Hepatocyte (in vitro differentiated cells): ENCODE measurements around the gene SNX14. TPM values are rescaled to one million over a fixed set of nuclear protein-coding genes. Genes with fewer than 3 reads are reported as not detected.

Source experiments
- DNase-seq: peaks from one replicate; pipeline ENCODE4 v3.0.0-alpha.2; 2016; ENCODE audit warnings: low spot score
- H2AFZ ChIP-seq: fragments of 200-600 bp; sonication (generic); 2 replicates; pipeline ENCODE4 v1.6.0; 2016; ENCODE audit warnings: antibody characterized with exemption, mild to moderate bottlenecking
- H3K27ac ChIP-seq: fragments of 200-600 bp; sonication (generic); 2 replicates; pipeline ENCODE4 v1.5.1; 2016; ENCODE audit warnings: mild to moderate bottlenecking
- H3K27me3 ChIP-seq: fragments of 200-600 bp; sonication (generic); 2 replicates; pipeline ENCODE4 v1.6.1; 2016
- H3K36me3 ChIP-seq: fragments of 200-600 bp; sonication (generic); replicated peaks from 2 replicates; pipeline ENCODE4 v1.5.1; 2016; ENCODE audit warnings: low read depth; ENCODE audit not compliant: insufficient read depth
- H3K4me1 ChIP-seq: fragments of 200-600 bp; sonication (generic); 2 replicates; pipeline ENCODE4 v1.5.1; 2016; ENCODE audit warnings: mild to moderate bottlenecking, moderate library complexity; ENCODE audit not compliant: insufficient read depth
- H3K4me2 ChIP-seq: fragments of 200-600 bp; sonication (generic); 2 replicates; pipeline ENCODE4 v1.6.0; 2016
- H3K4me3 ChIP-seq: fragments of 200-600 bp; sonication (generic); 2 replicates; pipeline ENCODE4 v1.5.1; 2016; ENCODE audit warnings: mild to moderate bottlenecking
- H3K79me2 ChIP-seq: fragments of 200-600 bp; sonication (generic); 2 replicates; pipeline ENCODE4 v1.6.0; 2017; ENCODE audit warnings: mild to moderate bottlenecking
- H3K9me2 ChIP-seq: fragments of 200-600 bp; sonication (generic); replicated peaks from 2 replicates; pipeline ENCODE4 v1.6.0; 2017; ENCODE audit warnings: mild to moderate bottlenecking; ENCODE audit not compliant: insufficient read depth
- H3K9me3 ChIP-seq: fragments of 200-600 bp; sonication (generic); 2 replicates; pipeline ENCODE4 v1.5.1; 2016; ENCODE audit warnings: low read depth, mild to moderate bottlenecking
- H4K20me1 ChIP-seq: fragments of 200-600 bp; sonication (generic); 2 replicates; pipeline ENCODE4 v1.6.0; 2016; ENCODE audit warnings: mild to moderate bottlenecking; ENCODE audit not compliant: insufficient read depth, poor library complexity, severe bottlenecking
- EZH2 ChIP-seq: fragments of 200-600 bp; sonication (generic); IDR thresholded peaks from 2 replicates; pipeline ENCODE4 v1.6.1; 2016; ENCODE audit warnings: antibody characterized with exemption, mild to moderate bottlenecking, borderline replicate concordance
- EZH2phosphoT487 ChIP-seq: fragments of 200-600 bp; sonication (generic); IDR thresholded peaks from one replicate; pipeline ENCODE4 v1.6.1; 2018; ENCODE audit warnings: antibody characterized with exemption, mild to moderate bottlenecking, low read depth, moderate library complexity; ENCODE audit not compliant: unreplicated experiment, severe bottlenecking
- WGBS: methylation state at CpG from one replicate; pipeline ENCODE4 v1.1.6; 2016; ENCODE audit warnings: low lambda C conversion rate; ENCODE audit errors: missing lambda C conversion rate; 5-methylcytosine and 5-hydroxymethylcytosine counted together
- polyA plus RNA-seq: library from polyadenylated mRNA; unstranded; fragments of >200 nt; fragmentation: Nextera tagmentation; extraction: Ambion mirVana; gene quantifications from 2 replicates; pipeline ENCODE4 v1.2.1, GENCODE V29; 2016
- total RNA-seq: library from RNA; depleted of rRNA; stranded (reverse); fragments of >200 nt; gene quantifications from 2 replicates; pipeline ENCODE4 v1.2.3, GENCODE V29; 2014
- TF ChIP-seq, protein P1 (sequence below): fragments of 200-600 bp; sonication (generic); IDR thresholded peaks from 2 replicates; pipeline ENCODE4 v1.5.1; 2016; ENCODE audit warnings: antibody characterized with exemption, mild to moderate bottlenecking; ENCODE audit not compliant: poor library complexity

SNX14 gene
- total and polyA plus RNA-seq, 2 experiments from 2014 or later = 58.4 to 140 TPM

DNA sequence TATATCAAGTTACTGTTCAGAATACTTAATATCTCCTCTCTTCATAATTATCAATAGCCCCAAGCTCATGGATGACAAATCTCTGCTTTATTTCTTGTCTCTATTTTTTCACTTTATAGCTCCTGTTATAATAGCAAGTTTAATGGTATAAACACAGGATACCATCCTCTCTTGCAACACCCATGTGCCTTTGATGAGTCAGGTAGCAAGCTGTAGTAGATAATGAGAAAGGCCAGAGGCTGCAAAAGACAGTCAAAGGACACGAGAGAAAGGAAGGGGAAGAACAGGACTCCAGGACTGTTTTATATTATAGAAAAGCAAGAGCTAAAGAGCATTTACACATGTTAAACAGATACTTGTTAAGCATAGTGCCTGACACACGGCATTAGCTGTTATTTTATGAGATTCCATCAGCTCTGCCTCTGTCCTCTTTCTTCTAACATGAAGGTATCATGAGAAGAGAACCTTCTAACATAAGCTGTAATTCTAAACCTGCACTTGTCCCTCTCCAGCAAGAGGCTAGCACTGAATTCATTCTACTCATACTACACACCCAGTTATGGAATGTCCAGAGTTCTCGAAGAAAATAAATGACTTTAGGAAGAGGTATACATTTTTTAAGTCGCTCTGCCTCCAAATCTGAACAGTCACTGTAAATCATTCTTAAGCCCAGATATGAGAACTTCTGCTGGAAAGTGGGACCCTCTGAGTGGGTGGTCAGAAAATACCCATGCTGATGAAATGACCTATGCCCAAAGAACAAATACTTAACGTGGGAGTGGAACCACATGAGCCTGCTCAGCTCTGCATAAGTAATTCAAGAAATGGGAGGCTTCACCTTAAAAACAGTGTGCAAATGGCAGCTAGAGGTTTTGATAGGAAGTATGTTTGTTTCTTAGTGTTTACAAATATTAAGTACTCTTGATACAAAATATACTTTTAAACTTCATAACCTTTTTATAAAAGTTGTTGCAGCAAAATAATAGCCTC is 98.8 kb downstream of the SNX14 start:
- WGBS = 61% methylated on average over 5 of the region's 5 CpGs
- no peak for TF ChIP-seq EZH2
- TF ChIP-seq, protein P1, sequence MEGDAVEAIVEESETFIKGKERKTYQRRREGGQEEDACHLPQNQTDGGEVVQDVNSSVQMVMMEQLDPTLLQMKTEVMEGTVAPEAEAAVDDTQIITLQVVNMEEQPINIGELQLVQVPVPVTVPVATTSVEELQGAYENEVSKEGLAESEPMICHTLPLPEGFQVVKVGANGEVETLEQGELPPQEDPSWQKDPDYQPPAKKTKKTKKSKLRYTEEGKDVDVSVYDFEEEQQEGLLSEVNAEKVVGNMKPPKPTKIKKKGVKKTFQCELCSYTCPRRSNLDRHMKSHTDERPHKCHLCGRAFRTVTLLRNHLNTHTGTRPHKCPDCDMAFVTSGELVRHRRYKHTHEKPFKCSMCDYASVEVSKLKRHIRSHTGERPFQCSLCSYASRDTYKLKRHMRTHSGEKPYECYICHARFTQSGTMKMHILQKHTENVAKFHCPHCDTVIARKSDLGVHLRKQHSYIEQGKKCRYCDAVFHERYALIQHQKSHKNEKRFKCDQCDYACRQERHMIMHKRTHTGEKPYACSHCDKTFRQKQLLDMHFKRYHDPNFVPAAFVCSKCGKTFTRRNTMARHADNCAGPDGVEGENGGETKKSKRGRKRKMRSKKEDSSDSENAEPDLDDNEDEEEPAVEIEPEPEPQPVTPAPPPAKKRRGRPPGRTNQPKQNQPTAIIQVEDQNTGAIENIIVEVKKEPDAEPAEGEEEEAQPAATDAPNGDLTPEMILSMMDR = no peak
- TF ChIP-seq EZH2phosphoT487 = no peak
- Histone ChIP-seq H3K36me3 (no peaks in the 10 kb centered on the region), H4K20me1 (no peaks in the 10 kb centered on the region), H3K4me2 (no peak overlapping the region), H3K4me3 (no peak overlapping the region), H3K79me2 (no peaks in the 10 kb centered on the region), H2AFZ (no peak overlapping the region), H3K27me3 (no peaks in the 10 kb centered on the region), H3K9me3 (no peaks in the 10 kb centered on the region), H3K4me1 (no peaks in the 10 kb centered on the region), H3K9me2 (no peaks in the 10 kb centered on the region), H3K27ac (peak overlapping the region; percentile 14)
- DNase-seq = peak; percentile 14

DNA sequence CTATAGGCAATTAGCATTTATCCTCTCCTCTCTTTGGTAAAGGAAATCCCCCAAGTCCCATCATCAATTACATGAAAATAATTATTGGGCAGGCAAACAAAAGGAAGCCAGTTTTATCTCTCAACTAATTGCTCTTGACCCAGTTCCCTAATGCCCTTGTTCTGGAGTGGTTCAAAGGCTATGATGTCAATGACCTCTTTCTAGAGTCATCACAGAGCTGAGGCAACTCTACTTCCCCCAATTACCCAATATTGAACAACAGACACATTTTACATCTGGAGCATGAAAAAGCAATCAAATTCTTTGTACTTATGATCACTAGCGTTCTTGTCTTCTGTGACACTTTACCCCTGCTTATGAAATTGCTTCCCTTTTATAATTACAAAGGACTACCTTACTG is 100.3 kb downstream of the SNX14 start:
- 88% methylated on average over 1 of the region's 1 CpG for WGBS

DNA sequence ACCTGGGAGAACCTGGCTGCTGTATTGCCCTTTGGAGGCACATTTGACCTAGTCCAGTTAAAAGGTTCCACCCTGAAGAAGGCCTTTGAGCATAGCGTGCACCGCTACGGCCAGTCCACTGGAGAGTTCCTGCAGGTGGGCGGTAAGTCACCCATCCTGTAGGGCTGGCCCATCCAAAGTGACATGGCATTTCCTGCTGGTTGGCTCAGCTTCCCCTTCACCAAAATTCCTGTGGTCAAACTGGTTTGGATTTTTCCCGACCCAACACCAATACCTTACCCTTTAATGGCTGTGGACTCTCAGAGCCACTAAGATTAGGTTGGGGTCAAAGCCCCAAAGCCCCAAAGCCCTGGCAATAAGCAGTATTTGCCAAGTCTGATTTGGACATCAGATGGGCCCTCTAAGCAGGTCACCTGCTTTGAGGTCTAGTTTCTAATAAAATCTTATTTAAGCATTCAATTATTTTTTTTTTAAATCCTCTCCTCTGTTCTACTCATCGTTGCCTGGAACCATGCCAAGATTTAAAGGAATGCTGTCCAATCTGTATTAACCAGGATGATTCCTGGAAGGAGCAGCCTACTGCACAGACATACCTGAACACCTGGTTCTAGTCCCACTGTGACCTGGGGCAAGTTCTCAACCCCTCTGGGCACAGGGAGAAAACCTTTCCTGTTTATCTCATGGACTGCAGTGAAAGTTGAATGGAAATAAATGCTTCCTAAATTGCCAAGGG is 103.0 kb downstream of the SNX14 start:
- TF ChIP-seq EZH2phosphoT487 (no peak), EZH2 (no peak)
- TF ChIP-seq, protein P1 = no peak

More for the DNA sequence above, 100.3 kb downstream of the SNX14 start:
- DNase-seq = no peak
- Histone ChIP-seq H3K79me2 (no peaks in the 10 kb centered on the region), H3K27ac (no peak overlapping the region), H4K20me1 (no peaks in the 10 kb centered on the region), H3K4me2 (no peak overlapping the region), H3K4me3 (no peak overlapping the region), H3K4me1 (no peaks in the 10 kb centered on the region), H3K9me3 (no peaks in the 10 kb centered on the region), H3K27me3 (no peaks in the 10 kb centered on the region), H2AFZ (no peak overlapping the region), H3K36me3 (no peaks in the 10 kb centered on the region), H3K9me2 (no peaks in the 10 kb centered on the region)
- no peak for TF ChIP-seq EZH2phosphoT487
- TF ChIP-seq, protein P1 = no peak

More for the DNA sequence above, 103.0 kb downstream of the SNX14 start:
- Histone ChIP-seq H4K20me1 (no peaks in the 10 kb centered on the region), H3K4me2 (no peak overlapping the region), H3K9me3 (no peaks in the 10 kb centered on the region), H3K79me2 (no peaks in the 10 kb centered on the region), H2AFZ (no peak overlapping the region), H3K9me2 (no peaks in the 10 kb centered on the region), H3K27ac (no peak overlapping the region), H3K4me3 (no peak overlapping the region), H3K4me1 (no peaks in the 10 kb centered on the region), H3K36me3 (no peaks in the 10 kb centered on the region), H3K27me3 (no peaks in the 10 kb centered on the region)
- 92% methylated on average over 6 of the region's 6 CpGs for WGBS
- no peak for DNase-seq
